Thyroid gland (tissue), 4 donors: ENCODE measurements around the gene SAP30BP. TPM values are rescaled to one million over a fixed set of nuclear protein-coding genes. Genes with fewer than 3 reads are reported as not detected.

Experiments used
- DNase-seq, 2 donors: peaks; one replicate each; pipeline ENCODE4 v3.0.0-alpha.2; 2019
- H3K27ac ChIP-seq, 3 donors: fragments of 200-600 bp; sonication (generic); 1 replicate in 2 of 3; 2 replicates in 1 of 3; pipeline ENCODE4 v1.5.1; 2016 to 2019; ENCODE audit warnings: mild to moderate bottlenecking in 1 of 3, moderate library complexity in 1 of 3
- H3K27me3 ChIP-seq: fragments of 200-600 bp; sonication (generic); one replicate; pipeline ENCODE4 v1.5.1; 2019
- H3K36me3 ChIP-seq, 2 donors: fragments of 200-600 bp; sonication (generic); one replicate each; pipeline ENCODE4 v1.5.1; 2016 to 2019
- H3K4me1 ChIP-seq, 2 donors: fragments of 200-600 bp; sonication (generic); one replicate each; pipeline ENCODE4 v1.5.1; 2017 to 2019
- H3K4me3 ChIP-seq, 3 donors: fragments of 200-600 bp; sonication (generic); replicated peaks in 1 of 3; 1 replicate in 2 of 3; 2 replicates in 1 of 3; pipeline ENCODE4 v1.5.1; 2016; ENCODE audit warnings: mild to moderate bottlenecking in 1 of 3
- H3K9me3 ChIP-seq: fragments of 200-600 bp; sonication (generic); one replicate; pipeline ENCODE4 v1.5.1; 2017
- CTCF ChIP-seq, 6 experiments: fragments of 200-600 bp in 3 of 6; fragments of 450-650 bp in 3 of 6; sonication (generic) in 3 of 6; IDR thresholded peaks; one replicate each; pipeline ENCODE4 v1.5.1; 2016 to 2019; ENCODE audit warnings: antibody characterized with exemption in 6 of 6, mild to moderate bottlenecking in 2 of 6, inconsistent platforms in 1 of 6, moderate library complexity in 1 of 6
- POLR2A ChIP-seq, 2 donors: fragments of 450-650 bp; IDR thresholded peaks; one replicate each; pipeline ENCODE4 v1.6.1; 2017; ENCODE audit warnings: antibody characterized with exemption in 2 of 2, mild to moderate bottlenecking in 2 of 2, moderate library complexity in 1 of 2
- WGBS, 2 donors: methylation state at CpG; one replicate each; pipeline ENCODE4 v1.1.5; 2017; 5-methylcytosine and 5-hydroxymethylcytosine counted together
- intact Hi-C: fragments of 100-400 bp; cut with DNase I; formaldehyde crosslinking; loops from one replicate; pipeline ENCODE4 v1.15.1; 2023
- total RNA-seq, 4 donors: library from RNA; depleted of rRNA; stranded (reverse); fragments of >200 nt; gene quantifications; one replicate each; pipeline ENCODE4 v1.2.3, GENCODE V29; 2016

The SAP30BP gene
- total RNA-seq, 4 donors from 2014 or later = 52.5 to 83.6 (median 72.7) TPM

DNA sequence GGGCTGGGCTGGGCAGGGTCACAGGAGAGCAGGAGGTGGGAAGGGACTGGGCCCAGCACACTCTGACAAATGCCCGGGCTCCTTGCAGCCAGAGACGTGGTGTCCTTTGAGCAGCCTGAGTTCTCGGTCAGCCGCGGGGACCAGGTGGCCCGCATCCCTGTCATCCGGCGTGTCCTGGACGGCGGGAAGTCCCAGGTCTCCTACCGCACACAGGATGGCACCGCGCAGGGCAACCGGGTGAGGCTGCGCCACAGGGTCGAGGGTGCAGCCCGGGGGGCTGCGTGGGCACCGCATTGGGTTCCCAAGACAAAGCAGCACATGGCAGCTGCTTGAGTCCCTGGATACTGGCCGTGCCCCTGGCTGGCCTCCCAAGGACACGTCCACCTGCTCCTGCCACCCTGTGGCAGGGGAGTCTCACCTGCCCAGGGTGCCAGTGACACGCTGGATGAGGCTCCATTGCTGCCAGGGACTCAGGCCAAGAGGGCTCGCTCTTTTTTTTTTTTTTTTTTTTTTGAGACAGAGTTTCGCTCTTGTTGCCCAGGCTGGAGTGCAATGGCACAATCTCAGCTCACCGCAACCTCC, 76.6 kb downstream of the SAP30BP start:
- no peak for DNase-seq
- Histone ChIP-seq H3K4me1 (peaks cover 0 to 8% of the 10 kb centered on the region in 2 donors), H3K4me3 (no peak overlapping the region), H3K36me3 (no peaks in the 10 kb centered on the region), H3K27me3 (no peaks in the 10 kb centered on the region), H3K27ac (no peak overlapping the region), H3K9me3 (no peaks in the 10 kb centered on the region)
- intact Hi-C loops = no loop called here
- TF ChIP-seq CTCF (IDR thresholded peaks at IDR 0.05) (no peak), POLR2A (IDR thresholded peaks at IDR 0.05) (no peak)
- WGBS, 2 donors = 90 to 92% methylated on average over 12 to 13 of the region's 25 CpGs

DNA sequence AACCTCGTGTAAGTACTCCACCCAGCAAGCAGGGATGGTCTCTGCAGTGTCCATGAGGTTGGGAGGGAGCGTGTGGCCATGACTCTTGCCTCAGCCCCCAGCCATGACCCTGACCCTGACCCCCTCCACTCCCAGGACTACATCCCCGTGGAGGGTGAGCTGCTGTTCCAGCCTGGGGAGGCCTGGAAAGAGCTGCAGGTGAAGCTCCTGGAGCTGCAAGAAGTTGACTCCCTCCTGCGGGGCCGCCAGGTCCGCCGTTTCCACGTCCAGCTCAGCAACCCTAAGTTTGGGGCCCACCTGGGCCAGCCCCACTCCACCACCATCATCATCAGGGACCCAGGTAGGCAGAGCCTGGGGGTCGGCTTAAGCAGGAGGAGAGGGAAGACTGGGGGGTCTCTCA, 81.6 kb downstream of the SAP30BP start:
- DNase-seq = no peak
- 79 to 88% methylated on average over 4 to 9 of the region's 9 CpGs for WGBS, 2 donors
- Histone ChIP-seq H3K36me3 (no peaks in the 10 kb centered on the region), H3K27ac (no peak overlapping the region), H3K9me3 (no peaks in the 10 kb centered on the region), H3K4me1 (peaks cover 9 to 21% of the 10 kb centered on the region in 2 donors), H3K4me3 (no peak overlapping the region), H3K27me3 (no peaks in the 10 kb centered on the region)
- intact Hi-C loops = loop anchor here (2.0 kb wide), 1 partner anchor 70 kb away; no protein-coding TSS in a partner anchor
- no peak for TF ChIP-seq POLR2A (IDR thresholded peaks at IDR 0.05)
- no peak for TF ChIP-seq CTCF (IDR thresholded peaks at IDR 0.05)

DNA sequence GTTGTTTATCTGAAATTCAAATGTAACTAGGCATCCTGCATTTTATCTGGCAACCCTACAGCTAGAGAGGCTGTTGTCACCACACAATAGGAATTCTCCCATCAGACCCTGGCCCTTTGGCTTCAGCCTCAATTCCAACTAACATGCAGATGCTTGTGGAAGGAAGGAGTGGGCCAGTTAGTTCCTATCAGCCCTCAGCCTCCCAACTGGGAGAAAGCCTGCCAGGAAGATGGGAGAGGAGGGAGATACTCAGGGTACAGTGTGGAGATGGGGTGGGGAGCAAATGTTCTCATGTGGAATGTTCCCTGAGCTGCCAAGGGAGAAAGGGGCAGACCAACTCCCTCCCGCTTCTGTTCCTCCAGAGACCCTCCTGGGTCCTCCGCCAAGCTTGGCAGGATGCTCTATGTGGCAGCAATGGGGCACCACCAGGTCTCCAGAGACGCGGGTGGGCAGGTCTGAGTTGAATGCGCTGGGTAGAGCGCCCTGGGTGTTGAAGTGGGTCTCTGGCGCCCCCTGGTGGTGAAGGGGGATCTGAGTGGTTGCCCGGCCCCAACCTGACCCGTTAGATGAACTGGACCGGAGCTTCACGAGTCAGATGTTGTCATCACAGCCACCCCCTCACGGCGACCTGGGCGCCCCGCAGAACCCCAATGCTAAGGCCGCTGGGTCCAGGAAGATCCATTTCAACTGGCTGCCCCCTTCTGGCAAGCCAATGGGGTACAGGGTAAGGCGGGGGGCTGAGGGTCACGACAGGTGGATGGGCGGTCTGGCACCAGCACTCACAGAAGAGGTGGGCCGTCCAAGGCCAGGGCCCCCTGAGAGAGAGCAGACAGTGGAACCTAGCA, 82.6 kb downstream of the SAP30BP start:
- TF ChIP-seq POLR2A (IDR thresholded peaks at IDR 0.05) (no peak), CTCF (IDR thresholded peaks at IDR 0.05) (peak; percentile 72 to 98 (median 88))
- Histone ChIP-seq H3K27ac (no peak overlapping the region), H3K27me3 (no peaks in the 10 kb centered on the region), H3K4me1 (peaks cover 15 to 30% of the 10 kb centered on the region in 2 donors), H3K4me3 (no peak overlapping the region), H3K36me3 (no peaks in the 10 kb centered on the region), H3K9me3 (no peaks in the 10 kb centered on the region)
- DNase-seq = peak; percentile 85 to 89
- intact Hi-C loops = loop anchor here (2.0 to 5.0 kb wide), 2 partner anchors 71 to 117 kb away; partner anchors contain the start of gene SMIM5
- WGBS, 2 donors = 18 to 43% methylated on average over 4 to 14 of the region's 20 CpGs

DNA sequence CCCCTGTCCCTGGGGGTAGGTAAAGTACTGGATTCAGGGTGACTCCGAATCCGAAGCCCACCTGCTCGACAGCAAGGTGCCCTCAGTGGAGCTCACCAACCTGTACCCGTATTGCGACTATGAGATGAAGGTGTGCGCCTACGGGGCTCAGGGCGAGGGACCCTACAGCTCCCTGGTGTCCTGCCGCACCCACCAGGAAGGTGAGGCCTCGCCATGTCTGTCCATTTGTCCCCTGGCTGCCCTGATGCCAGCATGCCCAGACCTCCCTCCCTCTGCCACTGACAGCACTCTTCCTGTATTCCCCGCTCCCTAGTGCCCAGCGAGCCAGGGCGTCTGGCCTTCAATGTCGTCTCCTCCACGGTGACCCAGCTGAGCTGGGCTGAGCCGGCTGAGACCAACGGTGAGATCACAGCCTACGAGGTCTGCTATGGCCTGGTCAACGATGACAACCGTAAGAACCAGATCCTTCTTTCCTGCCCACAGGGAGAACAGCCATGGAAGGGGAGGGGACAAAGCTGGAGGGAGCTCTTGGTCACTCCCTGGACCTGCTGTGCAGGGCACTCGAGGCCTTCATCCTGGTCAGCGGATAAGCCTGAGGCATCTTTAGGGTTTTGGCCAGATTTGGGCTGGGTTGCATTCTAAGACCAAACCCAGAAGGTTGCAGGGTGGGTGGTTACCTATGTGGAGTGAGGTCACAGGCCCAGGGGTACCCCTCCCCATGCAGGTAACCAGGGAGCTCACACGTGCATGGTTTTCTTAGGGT, 83.7 kb downstream of the SAP30BP start:
- Histone ChIP-seq H3K27ac (no peak overlapping the region), H3K9me3 (no peaks in the 10 kb centered on the region), H3K4me1 (peaks cover 15 to 30% of the 10 kb centered on the region in 2 donors), H3K36me3 (no peaks in the 10 kb centered on the region), H3K27me3 (no peaks in the 10 kb centered on the region), H3K4me3 (no peak overlapping the region)
- TF ChIP-seq CTCF (IDR thresholded peaks at IDR 0.05) (no peak), POLR2A (IDR thresholded peaks at IDR 0.05) (no peak)
- intact Hi-C loops = loop anchor here (5.0 kb wide), 1 partner anchor 119 kb away; the partner anchor contains the start of gene SMIM5
- 89 to 92% methylated on average over 18 to 20 of the region's 23 CpGs for WGBS, 2 donors
- DNase-seq = no peak
